Measurements from ENCODE around the gene ADAMTS17.

GRCh38 chr15:100123611-100124010, 218.2 kb downstream of the ADAMTS17 start:
- TF ChIP-seq CTCF (IDR thresholded peaks at IDR 0.05; ENCODE audit: low read depth, low read length) (no peak), POLR2A (IDR thresholded peaks at IDR 0.05; ENCODE audit: extremely low read depth, insufficient read length) (no peak)
